ENCODE measurements around the gene TDRD7. TPM values are rescaled to one million over a fixed set of nuclear protein-coding genes. Genes with fewer than 3 reads are reported as not detected.

The TDRD7 gene
- polyA plus RNA-seq, 1 of the 3 experiments (the other 2 are of a cell fraction): 4.9 TPM

DNA sequence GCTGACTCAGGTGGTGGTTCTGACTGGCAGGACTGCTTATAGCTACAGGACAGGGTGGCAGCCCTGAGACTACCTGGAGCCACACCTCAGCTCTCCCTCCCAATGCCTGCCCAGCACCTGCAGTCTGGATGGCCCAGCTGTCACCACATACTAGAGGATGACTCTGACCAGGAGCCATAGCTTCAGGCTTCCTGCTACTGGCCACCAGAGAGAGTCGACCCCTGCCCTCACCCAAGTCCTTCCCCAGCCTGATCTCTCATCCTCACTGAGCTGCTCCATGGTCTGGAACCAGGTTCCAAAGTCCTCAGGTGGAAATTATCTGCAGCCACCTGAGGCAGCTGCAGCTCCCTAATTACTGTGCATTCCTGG lies 25.6 kb upstream of the TDRD7 start:
- CTCF ChIA-PET: interaction anchor here (0.6 to 6.0 kb wide), 28 partner anchors 10 to 532 kb away, joined by 3 to 112 read pairs (median 4); partner anchors contain the start of genes TDRD7 and ZNF782
- no peak overlapping the region for H3K4me3 ChIP-seq (ENCODE audit: low read depth in 2 of 2, low read length in 1 of 2)
- H3K4me2 ChIP-seq: no peak overlapping the region
- no peak for DNase-seq
- no peaks in the 10 kb centered on the region for H4K20me1 ChIP-seq (ENCODE audit: insufficient read depth)
- TF ChIP-seq NRF1 (IDR thresholded peaks at IDR 0.05; ENCODE audit: low read depth, low read length) (no peak), POLR2AphosphoS5 (IDR thresholded peaks at IDR 0.05; ENCODE audit: low read depth, low read length) (no peak), TEAD4 (IDR thresholded peaks at IDR 0.05; ENCODE audit: borderline replicate concordance, insufficient read depth) (no peak), RFX5 (IDR thresholded peaks at IDR 0.05; ENCODE audit: low read length) (no peak), SIN3A (IDR thresholded peaks at IDR 0.05; ENCODE audit: borderline replicate concordance, low read depth, low read length) (no peak), MEF2A (IDR thresholded peaks at IDR 0.05; ENCODE audit: borderline replicate concordance, low read depth) (no peak), MAX (IDR thresholded peaks at IDR 0.05; ENCODE audit: low read depth) (no peak), TCF12 (IDR thresholded peaks at IDR 0.05) (no peak), FOXM1 (IDR thresholded peaks at IDR 0.05; ENCODE audit: low read depth) (no peak)
- TF ChIP-seq, protein P1, sequence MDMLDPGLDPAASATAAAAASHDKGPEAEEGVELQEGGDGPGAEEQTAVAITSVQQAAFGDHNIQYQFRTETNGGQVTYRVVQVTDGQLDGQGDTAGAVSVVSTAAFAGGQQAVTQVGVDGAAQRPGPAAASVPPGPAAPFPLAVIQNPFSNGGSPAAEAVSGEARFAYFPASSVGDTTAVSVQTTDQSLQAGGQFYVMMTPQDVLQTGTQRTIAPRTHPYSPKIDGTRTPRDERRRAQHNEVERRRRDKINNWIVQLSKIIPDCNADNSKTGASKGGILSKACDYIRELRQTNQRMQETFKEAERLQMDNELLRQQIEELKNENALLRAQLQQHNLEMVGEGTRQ (IDR thresholded peaks at IDR 0.05; ENCODE audit: borderline replicate concordance, low read depth, low read length): no peak
- no peaks in the 10 kb centered on the region for H3K79me2 ChIP-seq (ENCODE audit: insufficient read depth)
- peaks cover 0 to 7% of the 10 kb centered on the region in 2 experiments; a peak in 1 of 4 replicates for H3K4me1 ChIP-seq (ENCODE audit: control insufficient read depth in 1 of 2, insufficient read depth in 2 of 2, low read depth in 1 of 2, low read length in 1 of 2)
- H3K9me2 ChIP-seq: no peaks in the 10 kb centered on the region
- no peak overlapping the region for H3K27ac ChIP-seq (ENCODE audit: low read depth in 2 of 2, low read length in 1 of 2)
- no peaks in the 10 kb centered on the region for H3F3A ChIP-seq (replicated peaks; ENCODE audit: insufficient read depth)
- no peak overlapping the region for H2AFZ ChIP-seq (ENCODE audit: low read depth)
- H3K36me3 ChIP-seq (replicated peaks in 1 of 2; ENCODE audit: control insufficient read depth in 1 of 2, insufficient read depth in 2 of 2, low read length in 1 of 2): no peaks in the 10 kb centered on the region
- no peaks in the 10 kb centered on the region for H3K9me3 ChIP-seq
- H3K9ac ChIP-seq: no peak overlapping the region
- WGBS (ENCODE audit: low lambda C conversion rate): 0% methylated on average over 1 of the region's 1 CpG
- H3K27me3 ChIP-seq (ENCODE audit: insufficient read depth): no peaks in the 10 kb centered on the region
- POLR2A ChIA-PET: no interaction called here

- H4K20me1 ChIP-seq (ENCODE audit: insufficient read depth): no peaks in the 10 kb centered on the region
- H3K27ac ChIP-seq (ENCODE audit: low read depth in 2 of 2, low read length in 1 of 2): no peak overlapping the region
- peaks cover 0 to 7% of the 10 kb centered on the region in 2 experiments; a peak in 1 of 4 replicates for H3K4me1 ChIP-seq (ENCODE audit: control insufficient read depth in 1 of 2, insufficient read depth in 2 of 2, low read depth in 1 of 2, low read length in 1 of 2)
- no peaks in the 10 kb centered on the region for H3K79me2 ChIP-seq (ENCODE audit: insufficient read depth)
- 4% methylated on average over 10 of the region's 30 CpGs for WGBS (ENCODE audit: low lambda C conversion rate)
- peak; percentile 89 for DNase-seq
- no peak overlapping the region for H2AFZ ChIP-seq (ENCODE audit: low read depth)
- peak overlapping the region; percentile 34 to 46; a peak in 3 of 4 replicates for H3K4me3 ChIP-seq (ENCODE audit: low read depth in 2 of 2, low read length in 1 of 2)
- no peaks in the 10 kb centered on the region for H3K9me2 ChIP-seq
- H3K36me3 ChIP-seq (replicated peaks in 1 of 2; ENCODE audit: control insufficient read depth in 1 of 2, insufficient read depth in 2 of 2, low read length in 1 of 2): no peaks in the 10 kb centered on the region
- H3K9me3 ChIP-seq: no peaks in the 10 kb centered on the region
- no peak overlapping the region for H3K9ac ChIP-seq
- no peaks in the 10 kb centered on the region for H3F3A ChIP-seq (replicated peaks; ENCODE audit: insufficient read depth)
- H3K4me2 ChIP-seq: peak overlapping the region; percentile 55; the same call in 1 of the 2 replicates
- POLR2A ChIA-PET: interaction anchor here (0.7 kb wide), 1 partner anchor 18 kb away, joined by 3 read pairs; no protein-coding TSS in a partner anchor
- peak; percentile 59 for TF ChIP-seq SMC3 (IDR thresholded peaks at IDR 0.05; ENCODE audit: low read depth, low read length)
- no peak for TF ChIP-seq RXRA (IDR thresholded peaks at IDR 0.05; ENCODE audit: borderline replicate concordance, low read depth)
- no peak for TF ChIP-seq MXI1 (IDR thresholded peaks at IDR 0.05; ENCODE audit: low read depth, low read length)
- TF ChIP-seq, protein P2, sequence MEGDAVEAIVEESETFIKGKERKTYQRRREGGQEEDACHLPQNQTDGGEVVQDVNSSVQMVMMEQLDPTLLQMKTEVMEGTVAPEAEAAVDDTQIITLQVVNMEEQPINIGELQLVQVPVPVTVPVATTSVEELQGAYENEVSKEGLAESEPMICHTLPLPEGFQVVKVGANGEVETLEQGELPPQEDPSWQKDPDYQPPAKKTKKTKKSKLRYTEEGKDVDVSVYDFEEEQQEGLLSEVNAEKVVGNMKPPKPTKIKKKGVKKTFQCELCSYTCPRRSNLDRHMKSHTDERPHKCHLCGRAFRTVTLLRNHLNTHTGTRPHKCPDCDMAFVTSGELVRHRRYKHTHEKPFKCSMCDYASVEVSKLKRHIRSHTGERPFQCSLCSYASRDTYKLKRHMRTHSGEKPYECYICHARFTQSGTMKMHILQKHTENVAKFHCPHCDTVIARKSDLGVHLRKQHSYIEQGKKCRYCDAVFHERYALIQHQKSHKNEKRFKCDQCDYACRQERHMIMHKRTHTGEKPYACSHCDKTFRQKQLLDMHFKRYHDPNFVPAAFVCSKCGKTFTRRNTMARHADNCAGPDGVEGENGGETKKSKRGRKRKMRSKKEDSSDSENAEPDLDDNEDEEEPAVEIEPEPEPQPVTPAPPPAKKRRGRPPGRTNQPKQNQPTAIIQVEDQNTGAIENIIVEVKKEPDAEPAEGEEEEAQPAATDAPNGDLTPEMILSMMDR (IDR thresholded peaks at IDR 0.05): peak; percentile 99
- peak; percentile 97 for TF ChIP-seq REST (IDR thresholded peaks at IDR 0.05; ENCODE audit: low read depth, low read length)
- peak; percentile 19; the same call in 1 of the 2 replicates for TF ChIP-seq RCOR1 (IDR thresholded peaks at IDR 0.05; ENCODE audit: low read length)
- TF ChIP-seq RAD21 (IDR thresholded peaks at IDR 0.05; ENCODE audit: low read length): peak; percentile 74
- 0 out of 2 replicates have a peak, but pooled peaks have one; percentile 22 for TF ChIP-seq MAX (IDR thresholded peaks at IDR 0.05; ENCODE audit: low read depth)
- CTCF ChIA-PET: interaction anchor here (0.6 to 6.0 kb wide), 39 partner anchors 11 to 688 kb away, joined by 3 to 112 read pairs (median 4); partner anchors contain the start of genes TDRD7 and ZNF782
- H3K27me3 ChIP-seq (ENCODE audit: insufficient read depth): no peaks in the 10 kb centered on the region
These were observed 25.0 kb upstream of the TDRD7 start for GRCh38 chr9:97386733-97387503.

Data from SK-N-SH (cell line).